T-helper 22 cell (primary cell): ENCODE data around the gene TPCN2.

Experiments used
- DNase-seq: peaks from one replicate; pipeline ENCODE4 v3.0.0-alpha.2; 2020; ENCODE audit warnings: low read depth

Gene TPCN2

GRCh38 chr11:69151836-69152235 lies 103.1 kb downstream of the TPCN2 start:
- no peak for DNase-seq

DNA sequence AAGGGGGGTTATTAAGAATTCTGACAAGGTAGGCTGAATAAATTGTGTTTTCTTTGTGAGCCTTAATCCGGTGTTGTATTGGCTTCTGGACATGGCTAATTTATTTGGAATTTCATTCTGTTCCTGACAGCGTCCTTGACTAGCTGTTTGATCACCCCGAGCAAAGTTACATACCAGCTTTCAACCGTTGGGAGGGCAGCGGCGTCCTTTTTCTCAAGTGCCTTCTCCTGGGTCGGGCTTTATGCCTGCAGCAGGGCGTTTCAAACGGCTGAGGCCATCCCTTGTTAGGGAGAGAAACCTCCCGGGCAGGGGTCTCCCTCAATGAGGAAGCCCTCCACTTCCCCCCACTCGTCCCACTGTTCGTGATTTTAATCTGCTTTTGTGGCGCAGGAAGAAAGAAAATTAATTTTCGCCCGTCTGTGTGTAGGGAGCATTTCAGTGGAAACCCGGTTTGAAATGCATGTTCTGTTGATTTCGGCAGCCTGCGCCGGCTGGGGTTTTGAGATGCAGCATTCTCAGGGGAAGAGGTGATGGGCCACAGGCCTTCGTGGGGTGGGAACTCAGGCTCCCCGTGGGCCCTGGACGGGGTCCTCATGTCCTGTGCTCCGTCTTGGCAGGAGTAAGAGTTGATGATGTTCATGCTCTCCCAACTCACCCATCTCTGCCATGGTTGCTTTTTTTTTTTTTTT lies 104.1 kb downstream of the TPCN2 start:
- DNase-seq: no peak

DNA sequence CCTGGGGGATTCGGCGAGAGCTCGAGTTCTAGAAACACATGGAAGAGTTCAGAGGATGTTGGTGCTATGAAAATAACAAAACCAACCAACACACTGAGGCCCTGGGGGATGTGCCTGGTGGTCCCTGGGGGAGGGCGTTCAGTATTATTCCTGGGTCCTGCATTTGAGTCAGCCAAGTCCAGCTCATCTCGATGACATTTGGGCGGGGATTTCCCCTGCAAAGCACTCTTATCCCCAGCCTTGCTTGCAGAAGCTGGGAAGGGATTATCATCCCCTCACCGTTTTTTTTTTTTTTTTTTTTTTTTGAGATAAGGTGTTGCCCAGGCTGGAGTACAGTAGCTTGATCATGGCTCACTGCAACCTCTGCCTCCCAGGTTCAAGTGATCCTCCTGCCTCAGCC lies 104.9 kb downstream of the TPCN2 start:
- DNase-seq: no peak

DNA sequence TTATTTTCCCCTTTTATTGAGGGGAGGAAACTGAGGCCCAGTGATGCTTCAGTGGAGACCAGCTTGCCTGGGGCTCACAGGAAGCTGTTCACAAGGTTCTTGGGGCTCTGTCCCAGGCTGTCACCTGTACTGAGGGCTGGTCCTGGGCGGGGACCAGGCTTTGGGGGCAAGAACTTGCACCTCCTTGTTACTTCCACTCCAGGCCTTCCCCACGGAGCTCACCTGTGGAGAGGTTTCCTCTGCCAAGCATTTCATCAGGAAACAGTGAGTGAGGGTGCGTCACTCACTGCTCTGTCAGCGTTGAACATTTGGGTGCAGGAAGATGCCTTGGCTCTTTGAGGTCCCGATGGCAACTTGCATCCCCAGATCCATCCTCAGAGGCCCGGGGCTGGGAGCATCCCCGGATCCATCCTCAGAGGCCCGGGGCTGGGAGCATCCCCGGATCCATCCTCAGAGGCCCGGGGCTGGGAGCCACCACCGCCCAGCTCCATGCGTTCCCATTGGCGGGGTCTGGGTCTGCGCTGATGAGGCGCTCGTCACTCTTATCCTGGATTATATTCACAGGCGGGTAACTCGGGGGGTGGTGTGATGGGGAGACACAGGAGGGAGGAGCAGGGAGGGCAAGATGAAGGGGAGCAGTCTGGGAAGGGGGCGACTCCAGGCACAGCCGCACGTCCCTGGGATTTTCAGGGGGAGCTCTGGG lies 105.6 kb downstream of the TPCN2 start:
- no peak for DNase-seq

DNA sequence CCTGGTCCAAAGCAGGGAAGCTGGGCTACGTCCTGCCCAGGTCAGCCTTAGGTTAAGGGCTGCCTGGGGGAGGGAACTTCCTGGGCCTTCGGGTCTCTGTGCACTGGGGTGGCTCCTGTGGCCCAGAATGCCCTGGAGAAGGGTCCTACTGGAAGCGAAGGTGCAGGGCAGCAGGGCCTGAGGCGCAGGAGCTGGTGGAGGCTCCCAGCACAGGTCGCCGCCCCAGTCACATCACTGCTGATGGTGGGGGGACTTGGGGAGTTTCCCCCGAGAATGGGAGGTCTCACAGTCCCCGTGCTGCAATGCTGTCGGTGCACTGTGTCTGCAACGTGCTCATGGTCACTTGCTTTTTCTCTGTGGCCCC lies 106.2 kb downstream of the TPCN2 start:
- DNase-seq: no peak

GRCh38 chr11:69155302-69156234 lies 106.8 kb downstream of the TPCN2 start, which contains the start of gene SMIM38:
Gene SMIM38 (plus strand): TSS chr11:69155935. CDS start chr11:69157847, 1,912 bp downstream.
- DNase-seq: no peak

- DNase-seq: no peak
Observed at GRCh38 chr11:69156235-69156639, 107.5 kb downstream of the TPCN2 start.

DNA sequence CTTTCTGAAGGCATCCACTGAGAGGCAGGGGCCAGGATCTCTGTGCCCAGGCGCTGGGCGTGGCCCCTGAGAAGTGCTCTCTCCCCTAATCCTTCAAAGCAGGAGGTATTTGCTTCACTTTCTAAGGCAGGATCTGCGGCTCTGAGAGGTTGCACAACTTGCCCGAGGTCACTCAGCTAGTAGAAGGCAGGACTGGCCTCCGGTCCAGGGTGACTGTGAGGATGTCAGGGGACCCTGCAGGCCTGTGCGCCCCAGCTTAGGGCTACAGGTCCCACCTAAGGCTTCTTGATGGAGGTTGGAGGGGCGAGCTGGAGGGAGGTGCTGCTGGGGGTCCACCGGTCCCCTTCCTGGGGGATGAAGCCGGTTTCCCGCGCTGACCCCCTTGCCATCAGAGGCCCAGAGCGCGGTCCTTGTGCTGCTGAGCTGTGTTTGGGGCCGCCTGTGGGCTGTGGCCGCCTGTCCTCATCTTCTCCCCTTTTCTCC lies 108.0 kb downstream of the TPCN2 start:
- no peak for DNase-seq

DNA sequence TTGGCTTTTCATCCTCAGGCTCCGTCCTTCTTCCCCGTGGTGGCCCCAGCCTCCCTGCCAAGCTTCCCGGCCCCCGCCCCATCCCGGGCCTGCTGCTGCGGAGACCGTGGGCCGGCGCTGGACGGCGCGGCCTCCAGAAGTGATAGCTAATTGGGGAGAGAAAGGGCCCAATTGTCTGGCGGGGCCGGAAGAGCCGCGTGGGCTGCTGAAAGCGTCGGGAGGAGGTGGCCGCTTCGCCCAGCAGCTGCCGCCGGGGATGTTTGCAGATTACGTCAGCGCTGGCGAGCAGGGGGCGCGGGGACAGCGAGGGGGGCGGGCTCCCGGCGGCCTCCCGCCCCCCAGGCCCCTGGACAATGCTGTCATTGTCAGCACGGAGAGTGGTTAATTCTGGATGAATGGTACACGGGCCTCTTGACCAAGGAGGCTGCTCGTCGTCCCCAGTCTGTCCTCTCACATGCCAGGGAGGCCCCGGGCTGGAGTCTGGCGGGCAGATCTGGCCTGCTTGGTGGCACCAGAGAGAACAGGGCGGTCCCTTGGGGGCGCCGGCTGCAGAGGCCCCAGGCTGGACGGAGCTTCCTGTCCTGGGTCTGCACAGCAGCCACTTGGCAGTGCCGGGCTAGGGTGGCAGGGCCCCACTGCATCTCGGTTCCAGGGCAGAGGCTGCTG lies 108.6 kb downstream of the TPCN2 start:
- DNase-seq: no peak

GRCh38 chr11:69157822-69158231 lies 109.1 kb downstream of the TPCN2 start:
- DNase-seq: no peak

GRCh38 chr11:69158301-69159149 lies 109.8 kb downstream of the TPCN2 start:
- no peak for DNase-seq

- DNase-seq: no peak
Observed at GRCh38 chr11:69159150-69159852, 110.6 kb downstream of the TPCN2 start.

GRCh38 chr11:69160296-69161116 lies 111.8 kb downstream of the TPCN2 start:
- no peak for DNase-seq

DNA sequence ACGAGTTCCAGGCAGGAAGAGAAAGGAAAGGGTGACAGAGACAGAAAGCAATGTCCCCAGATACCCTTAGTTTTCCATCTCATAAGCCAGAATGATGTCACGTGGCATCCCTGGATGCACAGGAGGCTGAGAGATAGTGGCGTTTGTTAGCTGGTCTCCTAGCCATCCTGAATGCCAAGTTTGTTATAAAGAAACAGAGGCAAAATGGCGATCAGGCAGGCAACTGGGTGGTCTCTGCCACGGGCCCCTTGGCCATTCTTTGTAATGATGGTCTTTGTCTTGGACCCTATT lies 112.3 kb downstream of the TPCN2 start:
- DNase-seq: no peak

GRCh38 chr11:69162505-69162904 lies 113.8 kb downstream of the TPCN2 start:
- DNase-seq: no peak

GRCh38 chr11:69163842-69164241 lies 115.1 kb downstream of the TPCN2 start:
- no peak for DNase-seq

DNA sequence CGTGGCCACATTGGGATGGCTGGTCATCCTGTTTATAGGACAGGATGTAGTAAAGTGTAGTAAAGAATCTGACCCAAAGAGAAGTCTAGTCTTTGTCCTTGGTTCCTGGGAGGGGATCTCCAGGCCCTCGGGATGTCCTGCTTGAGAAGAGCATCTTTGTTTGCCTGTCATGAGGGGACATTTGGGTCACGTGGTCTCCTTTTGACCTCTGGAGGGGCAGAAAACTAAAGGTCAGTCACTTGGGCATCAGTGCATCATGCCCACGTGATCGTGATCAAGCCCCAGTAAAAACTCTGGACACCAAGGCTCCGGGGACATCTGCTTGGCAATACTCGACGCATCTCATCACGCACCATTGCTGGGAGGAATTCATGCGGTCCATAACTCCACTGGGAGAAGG lies 116.1 kb downstream of the TPCN2 start:
- DNase-seq: no peak

DNA sequence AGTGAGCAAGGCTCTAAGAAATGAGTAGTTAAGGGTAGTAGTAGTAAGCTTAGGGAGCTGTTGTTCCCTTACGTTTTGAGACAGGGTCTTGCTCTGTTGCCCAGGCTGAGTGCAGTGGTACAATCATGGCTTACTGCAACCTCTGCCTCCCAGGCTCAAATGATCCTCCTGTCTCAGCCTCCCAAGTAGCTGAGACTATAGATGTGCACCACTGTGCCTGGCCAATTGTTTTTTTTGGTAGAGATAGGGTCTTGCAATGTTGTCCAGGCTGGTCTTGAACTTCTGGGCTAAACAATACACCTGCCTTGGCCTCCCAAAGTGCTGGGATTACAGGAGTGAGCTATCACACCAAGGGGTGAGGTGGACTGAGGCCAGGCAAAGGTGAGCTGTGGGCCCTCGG lies 117.0 kb downstream of the TPCN2 start:
- DNase-seq: no peak

DNA sequence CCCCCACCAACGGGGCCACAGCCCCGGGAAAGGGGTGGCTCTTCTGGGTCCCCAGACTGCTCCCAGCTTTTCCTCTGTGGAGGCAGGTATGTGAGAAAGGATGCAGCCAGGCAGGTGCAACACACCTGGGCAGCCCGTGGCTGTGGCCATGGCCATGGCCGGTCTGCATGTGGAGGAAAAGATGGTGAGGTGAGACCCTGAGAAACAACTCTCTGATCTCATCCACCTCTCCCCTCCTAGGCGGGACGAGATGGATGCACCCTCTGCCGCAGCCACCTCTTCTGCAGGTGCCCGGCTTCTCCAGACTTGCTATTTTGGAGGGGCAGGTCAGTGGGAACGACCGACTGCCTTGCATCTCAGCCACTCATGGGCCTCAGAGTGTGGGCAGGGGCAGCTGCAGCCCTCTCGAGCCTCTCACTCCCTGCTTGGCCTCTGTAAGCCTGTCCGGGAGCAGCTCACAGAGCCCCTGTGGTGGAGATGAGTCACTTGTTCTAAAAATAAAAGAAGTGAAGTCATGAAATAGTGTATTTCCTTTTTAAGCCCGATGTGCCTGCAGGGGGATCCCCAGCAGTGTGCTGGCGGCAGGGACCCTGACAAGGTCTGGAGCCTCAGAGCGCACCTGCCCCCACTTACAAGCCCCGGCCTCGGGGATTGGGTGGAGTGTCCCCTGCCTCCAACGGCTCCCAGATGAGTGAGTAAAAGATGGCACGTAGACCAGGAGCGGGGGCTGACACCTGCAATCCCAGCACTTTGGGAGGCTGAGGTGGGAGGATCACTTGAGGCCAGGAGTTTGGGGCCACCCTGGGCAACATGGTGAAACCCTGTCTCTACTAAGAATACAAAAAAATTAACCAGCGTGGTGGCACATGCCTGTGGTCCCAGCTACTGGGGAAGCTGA lies 117.7 kb downstream of the TPCN2 start:
- DNase-seq: no peak
